Measurements from ENCODE around the gene ABCB8. TPM values are rescaled to one million over a fixed set of nuclear protein-coding genes. Genes with fewer than 3 reads are reported as not detected.

The ABCB8 gene
- total and polyA plus RNA-seq, 9 of the 15 experiments (the other 6 are each of a cell fraction or from before 2014, with no cell fraction given), result 7.6 to 106 (median 36.3) TPM

GRCh38 chr7:151057989-151058780, 29.9 kb downstream of the ABCB8 start (continued):
- no peak for TF ChIP-seq TFAM (CRISPR knock-in tag; conservative IDR thresholded peaks at IDR 0.05)
- peak; percentile 19; the same call in 1 of the 2 replicates for TF ChIP-seq MAFK (IDR thresholded peaks at IDR 0.05; ENCODE audit: low read length)
- 0 out of 2 replicates have a peak, but pooled peaks have one; percentile 4 for TF ChIP-seq KLF6 (CRISPR knock-in tag; IDR thresholded peaks at IDR 0.05; ENCODE audit: borderline replicate concordance)
- TF ChIP-seq CREB5 (CRISPR knock-in tag; IDR thresholded peaks at IDR 0.05), result no peak
- no peak for TF ChIP-seq ZNF561 (CRISPR knock-in tag; conservative IDR thresholded peaks at IDR 0.05)
- TF ChIP-seq SAFB2 (IDR thresholded peaks at IDR 0.05; ENCODE audit: borderline replicate concordance, low read depth, low read length, severe bottlenecking), result no peak
- TF ChIP-seq NFYB (IDR thresholded peaks at IDR 0.05; ENCODE audit: extremely low read depth, insufficient read length), result no peak
- TF ChIP-seq ZNF586 (CRISPR knock-in tag; conservative IDR thresholded peaks at IDR 0.05), result no peak
- TF ChIP-seq CBX1 (IDR thresholded peaks at IDR 0.05; ENCODE audit: low read depth), result no peak
- TF ChIP-seq ARNT (IDR thresholded peaks at IDR 0.05), result peak in 1 of 2 experiments; percentile 18; a peak in 1 of 4 replicates
- peak; percentile 45; the same call in 1 of the 2 replicates for TF ChIP-seq ZBTB12 (CRISPR knock-in tag; IDR thresholded peaks at IDR 0.05)
- TF ChIP-seq KDM1A (IDR thresholded peaks at IDR 0.05), result no peak
- no peak for TF ChIP-seq ZSCAN32 (CRISPR knock-in tag; IDR thresholded peaks at IDR 0.05)
- no peak for TF ChIP-seq BRD4 (IDR thresholded peaks at IDR 0.05)
- no peak for TF ChIP-seq POLR3A (IDR thresholded peaks at IDR 0.05; ENCODE audit: borderline replicate concordance, extremely low read depth, insufficient read depth, insufficient read length)
- no peak for TF ChIP-seq CLOCK (CRISPR knock-in tag; IDR thresholded peaks at IDR 0.05; ENCODE audit: borderline replicate concordance)
- no peak for TF ChIP-seq RBM25 (IDR thresholded peaks at IDR 0.05; ENCODE audit: low read depth, low read length, severe bottlenecking)
- 0 out of 2 replicates have a peak, but pooled peaks have one; percentile 10 for TF ChIP-seq PREB (CRISPR knock-in tag; IDR thresholded peaks at IDR 0.05)
- no peak for TF ChIP-seq ZNF140 (CRISPR knock-in tag; IDR thresholded peaks at IDR 0.05)
- no peak for TF ChIP-seq EZH2 (IDR thresholded peaks at IDR 0.05; ENCODE audit: borderline replicate concordance, low read depth, low read length)
- peak; percentile 75 for TF ChIP-seq SUPT5H (IDR thresholded peaks at IDR 0.05)
- TF ChIP-seq ZFPM2 (CRISPR knock-in tag; IDR thresholded peaks at IDR 0.05), result no peak
- TF ChIP-seq CC2D1A (IDR thresholded peaks at IDR 0.05), result 0 out of 2 replicates have a peak, but pooled peaks have one; percentile 12

All from K562 (cell line).